ENCODE results near the gene ELMOD1.
"Not testable (repeated sequence)": the region's sequence is repeated elsewhere in the genome, so short reads cannot be mapped to it uniquely, and the experiment has no call there.

ELMOD1 gene

DNA sequence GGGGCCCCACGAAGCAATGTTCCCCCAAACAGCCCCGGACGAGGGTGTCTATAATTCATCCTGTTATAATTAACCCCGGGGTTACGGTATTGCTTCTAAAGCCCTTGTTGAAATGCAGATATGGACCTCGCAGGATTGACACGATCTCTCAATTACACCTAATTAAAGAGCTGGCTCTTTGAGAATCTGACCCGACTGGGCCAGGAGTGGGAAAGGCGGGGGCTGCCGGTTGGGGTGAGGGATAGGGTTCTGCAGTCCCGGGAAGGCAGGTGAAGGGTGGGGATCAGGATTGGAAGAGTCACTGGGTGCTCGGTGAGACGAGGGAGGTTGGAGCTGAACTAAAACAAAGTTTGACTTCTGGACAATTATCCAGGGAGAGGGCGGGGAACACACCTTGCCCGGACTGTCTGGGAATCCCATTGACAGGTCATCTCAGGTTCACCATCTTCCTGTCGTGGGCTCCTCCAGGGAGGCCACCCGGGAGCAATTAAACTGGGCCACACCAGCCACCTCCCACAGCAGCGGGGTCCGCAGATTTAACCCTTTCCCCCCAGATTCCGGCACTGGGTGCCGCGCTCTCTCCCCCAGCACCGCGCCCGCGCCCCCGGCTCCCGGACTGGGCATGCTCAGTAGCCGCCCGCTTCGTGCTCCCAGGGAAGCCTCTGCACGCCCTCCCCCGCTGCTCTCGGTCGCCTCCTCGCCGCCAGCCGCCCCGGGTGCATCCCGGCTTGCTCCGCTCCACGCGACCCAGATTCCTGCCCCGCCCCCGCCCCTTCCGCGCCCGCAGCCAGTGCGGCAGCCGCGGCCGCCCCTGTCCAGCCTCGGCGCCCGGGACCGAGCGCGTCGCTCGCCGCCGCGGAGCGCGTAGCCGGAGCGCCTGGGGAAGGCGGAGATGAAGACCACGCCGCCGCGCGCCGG lies at the start of gene ELMOD1:
Gene ELMOD1, plus strand, starts transcription at position 688 of the 918 bp plus-strand sequence. CDS start 27,043 bp downstream, outside the sequence.
- DNase-seq = peak; percentile 62

DNA sequence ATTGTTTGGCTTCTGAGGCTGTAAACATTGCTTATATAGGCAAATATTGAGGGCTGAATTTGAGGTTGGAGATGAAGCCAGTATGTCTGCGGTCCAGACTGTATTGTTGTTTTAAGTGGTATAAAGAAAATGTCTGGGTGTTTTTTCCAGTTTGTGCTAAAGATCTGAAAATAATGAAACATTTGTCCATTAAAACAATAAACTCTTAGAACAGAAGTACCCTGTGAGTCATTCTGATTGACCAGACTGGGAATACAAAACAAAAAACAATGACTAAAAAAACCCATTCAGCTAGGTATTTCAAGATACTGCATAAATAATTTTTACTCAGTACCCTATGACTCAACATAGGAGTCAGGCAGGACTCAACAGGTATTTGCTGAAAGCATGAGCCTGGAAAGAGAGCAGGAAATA lies 45.8 kb upstream of the ELMOD1 start:
- peak; percentile 10 for DNase-seq

DNA sequence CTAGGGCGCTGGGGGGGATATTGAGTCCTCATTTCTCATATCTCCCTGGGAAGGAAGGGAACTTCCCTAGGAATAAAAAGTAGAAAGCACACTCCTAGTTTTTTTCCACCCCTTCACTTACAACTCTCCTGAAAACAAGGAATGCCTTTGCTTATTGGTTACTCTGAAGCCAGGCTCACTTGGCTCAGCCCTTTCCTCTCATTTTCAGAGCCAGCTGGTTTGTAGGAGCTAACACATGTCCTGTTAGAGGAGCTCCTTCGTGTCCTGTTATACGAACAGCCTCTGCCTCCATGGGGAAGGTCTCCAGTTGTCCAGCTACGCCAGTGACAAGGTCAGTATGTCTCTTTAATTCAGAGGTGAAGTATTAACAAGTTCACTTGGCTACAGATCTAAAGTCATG lies 43.0 kb upstream of the ELMOD1 start:
- no peak for DNase-seq

DNA sequence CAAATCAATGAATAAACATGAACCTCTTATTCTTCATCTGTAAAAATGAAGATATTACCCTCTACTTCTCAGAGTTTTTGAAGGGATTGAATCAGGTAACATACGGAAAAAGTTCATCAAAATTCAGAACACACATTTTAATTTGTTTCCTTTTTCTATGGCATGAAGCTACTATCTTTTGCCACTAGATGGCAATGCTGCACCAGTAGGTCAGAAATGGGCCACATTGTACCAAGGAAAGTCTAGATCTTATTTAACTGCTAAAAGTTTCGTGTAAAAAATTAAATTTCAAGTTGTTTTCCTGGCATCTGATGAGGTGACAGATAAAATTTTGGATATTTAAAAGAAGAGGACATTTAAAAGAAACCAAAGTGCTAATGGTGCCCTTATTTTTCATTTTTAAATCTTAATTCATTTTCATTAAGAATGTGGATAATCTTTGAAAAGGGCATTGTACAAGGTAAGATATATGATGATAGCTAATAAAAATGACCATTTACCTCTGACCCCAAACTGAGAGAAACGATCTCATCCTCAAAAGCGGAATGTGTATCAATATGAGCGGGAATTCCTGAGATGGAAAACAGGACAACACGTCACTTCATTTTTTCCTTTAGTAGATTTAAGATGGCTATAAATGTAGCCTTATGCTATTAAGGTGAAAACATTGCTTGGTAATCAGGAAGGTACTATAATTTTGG lies 41.5 kb upstream of the ELMOD1 start:
- peak; percentile 60 for DNase-seq

DNA sequence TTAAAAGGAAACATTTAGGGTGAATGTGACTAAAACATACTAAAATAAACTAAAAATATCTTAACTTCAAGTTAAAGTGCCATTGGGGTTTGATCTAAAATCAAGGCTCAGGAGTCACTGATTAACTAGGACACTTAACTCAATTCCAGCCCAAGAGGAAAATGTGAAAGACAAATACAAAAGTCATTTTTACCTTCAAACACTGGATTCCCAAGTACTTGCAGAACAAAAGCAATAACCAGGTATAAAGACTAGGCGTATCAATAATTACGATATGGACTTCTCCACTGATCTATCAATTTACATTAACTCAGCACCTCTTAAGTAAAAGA lies 41.0 kb upstream of the ELMOD1 start:
- no peak for DNase-seq

GRCh38 chr11:107550304-107550703 lies 40.6 kb upstream of the ELMOD1 start:
- no peak for DNase-seq

DNA sequence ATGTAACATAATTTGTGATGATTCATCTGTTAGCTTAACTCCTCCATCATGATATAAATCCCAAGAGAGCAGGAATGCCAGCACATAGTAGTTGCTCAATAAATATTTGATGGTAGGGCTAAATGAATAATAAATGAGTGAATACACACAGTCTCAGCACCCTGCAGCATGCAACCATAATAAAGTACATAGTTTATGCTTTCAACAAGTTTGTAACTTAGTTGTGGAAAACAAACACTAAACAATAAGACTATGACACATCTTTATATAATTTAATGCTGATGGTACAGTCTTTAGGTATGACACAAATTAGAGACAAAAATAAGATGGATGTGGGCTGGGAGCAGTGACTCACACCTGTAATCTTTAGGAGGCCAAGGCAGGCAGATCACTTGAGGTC lies 29.3 kb upstream of the ELMOD1 start:
- no peak for DNase-seq

- DNase-seq = no peak
Observed at GRCh38 chr11:107562647-107563208, 28.2 kb upstream of the ELMOD1 start.

DNA sequence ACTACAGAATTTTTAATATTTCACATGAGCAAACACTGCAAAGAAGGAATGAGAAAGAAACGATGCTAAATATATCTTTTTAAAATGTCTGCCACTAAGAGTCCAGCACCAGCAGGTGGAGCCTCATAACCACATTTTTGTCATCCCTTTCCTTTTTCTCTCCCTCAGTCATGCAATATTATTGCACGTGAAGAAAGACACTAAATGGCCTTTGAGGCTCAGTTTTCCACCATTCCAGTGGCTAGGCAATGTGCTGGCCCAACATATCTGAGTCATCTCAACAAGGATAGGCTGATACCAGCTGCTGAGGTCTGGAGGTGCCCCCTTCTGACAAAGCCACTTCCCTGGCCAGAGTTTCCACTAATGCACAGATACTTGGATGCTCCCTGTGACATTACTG lies 27.2 kb upstream of the ELMOD1 start:
- peak; percentile 13 for DNase-seq

GRCh38 chr11:107564877-107565218 lies 26.1 kb upstream of the ELMOD1 start:
- no peak for DNase-seq

- DNase-seq = peak; percentile 88
Observed at GRCh38 chr11:107565219-107565937, 25.6 kb upstream of the ELMOD1 start, which contains the start of gene ALKBH8. TSS of gene ALKBH8 (minus strand) at chr11:107565735. CDS start at chr11:107560893, 4,842 bp downstream.

GRCh38 chr11:107565955-107566501 lies 24.9 kb upstream of the ELMOD1 start:
- DNase-seq = not testable (repeated sequence)

- no peak for DNase-seq
Observed at GRCh38 chr11:107566569-107566968, 24.4 kb upstream of the ELMOD1 start.

DNA sequence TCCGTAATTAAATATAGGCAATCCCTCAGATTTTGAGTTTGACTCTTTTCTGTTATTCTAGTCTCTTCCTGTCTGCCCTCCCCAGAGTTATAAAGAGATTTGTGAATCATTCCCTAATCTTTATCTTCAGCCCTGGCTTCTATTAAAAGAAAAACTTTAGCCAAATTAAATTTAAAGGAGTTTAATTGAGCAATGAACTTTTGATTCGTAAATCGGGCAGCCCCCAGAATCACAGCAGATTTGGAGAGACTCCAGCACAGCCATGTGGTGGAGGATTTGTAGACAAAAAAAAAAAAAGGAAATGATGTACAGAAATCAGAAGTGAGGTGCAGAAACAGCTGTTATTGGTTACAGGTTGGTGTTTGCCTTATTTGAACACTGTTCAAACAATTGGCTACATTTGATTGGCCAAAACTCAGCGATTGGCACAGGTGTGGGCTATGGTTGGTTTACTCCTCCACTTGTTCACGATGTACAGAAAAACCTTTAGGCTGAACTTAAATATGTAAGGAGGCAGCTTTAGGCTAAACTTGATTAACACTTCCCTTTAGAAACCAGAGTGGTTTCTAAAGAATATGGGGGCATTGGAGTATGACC lies 23.1 kb upstream of the ELMOD1 start:
- no peak for DNase-seq

DNA sequence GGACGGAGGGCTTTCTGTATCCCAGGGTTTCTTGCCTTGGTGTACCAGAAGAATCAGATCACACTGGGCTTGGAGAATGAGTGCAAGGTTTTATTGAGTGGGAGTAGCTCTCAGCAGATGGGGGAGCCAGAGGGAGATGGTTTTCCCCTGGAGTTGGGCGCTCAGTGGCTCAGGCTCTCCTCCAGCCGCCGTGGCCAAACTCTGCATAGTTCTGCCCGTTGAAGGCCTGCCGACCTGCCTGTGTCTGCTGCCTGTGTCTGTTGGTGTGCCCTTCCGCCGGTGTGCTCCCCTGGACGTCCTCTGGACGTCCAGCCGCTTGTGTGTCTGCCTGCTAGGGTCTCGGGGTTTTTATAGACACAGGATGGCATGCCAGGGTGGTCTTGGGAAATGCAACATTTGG lies 20.9 kb upstream of the ELMOD1 start:
- no peak for DNase-seq

DNA sequence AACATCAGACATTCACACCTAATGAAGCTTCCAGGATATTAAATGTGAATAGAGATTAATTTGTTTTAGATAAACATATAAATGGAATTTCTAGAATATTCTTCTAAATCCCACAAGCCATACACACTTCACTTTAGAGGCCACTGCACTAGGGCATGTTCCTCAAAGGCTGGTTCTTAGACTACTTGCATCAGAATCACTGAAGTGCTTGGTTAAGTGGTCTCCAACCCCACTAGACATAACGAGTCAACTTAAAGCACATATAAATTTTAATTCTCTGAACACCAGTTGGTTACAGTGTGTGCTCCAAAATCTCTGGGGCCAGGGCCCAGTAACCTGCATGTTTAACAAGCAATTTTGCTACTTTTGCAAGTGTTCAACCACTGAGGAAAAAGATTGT lies 17.5 kb upstream of the ELMOD1 start:
- DNase-seq = no peak

GRCh38 chr11:107576497-107577345 lies 14.2 kb upstream of the ELMOD1 start:
- DNase-seq = peak; percentile 50

DNA sequence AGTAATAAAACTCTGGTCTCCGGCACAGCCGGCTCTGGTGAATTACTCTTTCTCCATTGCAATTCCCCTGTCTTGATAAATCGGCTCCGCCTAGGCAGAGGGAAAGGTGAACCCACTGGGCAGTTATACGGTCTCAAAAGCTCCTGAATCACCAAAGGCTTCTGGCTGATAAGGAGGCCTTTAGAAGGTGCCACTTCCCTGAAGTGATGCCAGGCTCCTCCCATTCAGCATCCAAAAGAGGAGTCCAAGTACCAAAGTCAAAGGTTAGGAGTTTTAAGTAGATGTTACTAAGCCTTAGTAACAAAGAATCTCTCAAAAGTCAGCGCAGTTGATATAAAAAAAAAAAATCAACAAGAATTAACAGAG lies 13.6 kb upstream of the ELMOD1 start:
- no peak for DNase-seq

GRCh38 chr11:107579169-107579568 lies 11.8 kb upstream of the ELMOD1 start:
- DNase-seq = not testable (repeated sequence)

DNA sequence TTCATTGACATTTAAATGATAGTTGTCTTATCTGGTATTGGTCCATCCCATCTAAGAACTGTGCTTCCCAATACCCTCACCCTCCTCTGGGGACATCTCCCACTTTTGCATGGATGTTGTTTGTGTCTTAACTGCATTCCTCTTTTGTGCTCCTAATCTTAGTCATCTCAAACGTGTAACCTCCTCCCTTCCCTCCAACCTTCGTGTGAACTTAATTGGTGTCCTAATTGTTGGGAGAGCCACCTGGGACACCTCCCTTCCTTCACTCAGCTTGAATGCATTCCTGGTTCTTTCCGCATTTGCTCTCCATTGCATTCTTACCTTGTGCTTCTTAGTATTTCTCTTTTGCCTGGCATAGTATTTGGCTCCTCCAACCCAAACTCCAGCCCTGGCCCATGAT lies 9.8 kb upstream of the ELMOD1 start:
- no peak for DNase-seq

GRCh38 chr11:107583629-107584195 lies 7.2 kb upstream of the ELMOD1 start:
- no peak for DNase-seq

Measured in midbrain (tissue), 1 donor.